SK-N-SH treated with all-trans-retinoic acid at 6 μM for 48 hours (cell line): Measurements from ENCODE around the gene DTNA.

Experiments
- ATAC-seq: fragments of 200-7000 bp; cut with Tn5 transposase; 3 replicates; pipeline ENCODE4 v1.9.1; 2020; ENCODE audit warnings: mild to moderate bottlenecking, moderate library complexity
- ARNTL ChIP-seq: fragments of 450-650 bp; formaldehyde crosslinking; IDR thresholded peaks from 2 replicates; pipeline ENCODE4 v1.5.0; 2020; ENCODE audit warnings: low read depth, mild to moderate bottlenecking, moderate library complexity, borderline replicate concordance
- BACH2 ChIP-seq: fragments of 250-450 bp; sonication (Bioruptor Pico); IDR thresholded peaks from 2 replicates; pipeline ENCODE4 v1.9.0; 2021; ENCODE audit warnings: mild to moderate bottlenecking, borderline replicate concordance
- CSDC2 ChIP-seq: fragments of 250-450 bp; sonication (Bioruptor Pico); IDR thresholded peaks from 2 replicates; pipeline ENCODE4 v1.5.0; 2020; ENCODE audit warnings: mild to moderate bottlenecking, moderate library complexity
- CSRNP3 ChIP-seq: fragments of 250-450 bp; sonication (Bioruptor Pico); IDR thresholded peaks from 2 replicates; pipeline ENCODE4 v1.5.1; 2021; ENCODE audit warnings: mild to moderate bottlenecking, moderate library complexity
- ESRRG ChIP-seq: fragments of 250-450 bp; sonication (Bioruptor Pico); IDR thresholded peaks from 2 replicates; pipeline ENCODE4 v1.6.1; 2021; ENCODE audit warnings: mild to moderate bottlenecking
- ISL1 ChIP-seq: fragments of 250-450 bp; sonication (Bioruptor Pico); IDR thresholded peaks from 2 replicates; pipeline ENCODE4 v2.1.2; 2022; ENCODE audit warnings: mild to moderate bottlenecking, moderate library complexity
- OSR1 ChIP-seq: fragments of 250-450 bp; sonication (Bioruptor Pico); IDR thresholded peaks from 2 replicates; pipeline ENCODE4 v1.8.0; 2022; ENCODE audit warnings: moderate library complexity, mild to moderate bottlenecking, inconsistent platforms
- PPARA ChIP-seq: fragments of 250-450 bp; sonication (Bioruptor Pico); IDR thresholded peaks from 2 replicates; pipeline ENCODE4 v1.5.0; 2020; ENCODE audit warnings: mild to moderate bottlenecking, borderline replicate concordance
- SNAI2 ChIP-seq: fragments of 250-450 bp; sonication (Bioruptor Pico); IDR thresholded peaks from 2 replicates; pipeline ENCODE4 v1.5.0; 2020; ENCODE audit warnings: mild to moderate bottlenecking, moderate library complexity
- TCF4 ChIP-seq: fragments of 250-450 bp; sonication (Bioruptor Pico); IDR thresholded peaks from 2 replicates; pipeline ENCODE4 v1.8.0; 2021; ENCODE audit warnings: mild to moderate bottlenecking, moderate library complexity, borderline replicate concordance
- TOX ChIP-seq: fragments of 250-450 bp; sonication (Bioruptor Pico); IDR thresholded peaks from 2 replicates; pipeline ENCODE4 v1.8.0; 2021; ENCODE audit warnings: mild to moderate bottlenecking, moderate library complexity, borderline replicate concordance
- TSHZ2 ChIP-seq: fragments of 250-450 bp; sonication (Bioruptor Pico); IDR thresholded peaks from 2 replicates; pipeline ENCODE4 v1.5.0; 2020; ENCODE audit warnings: mild to moderate bottlenecking, moderate library complexity
- ZC3H10 ChIP-seq: fragments of 250-450 bp; sonication (Bioruptor Pico); IDR thresholded peaks from 2 replicates; pipeline ENCODE4 v1.5.1; 2021; ENCODE audit warnings: mild to moderate bottlenecking, moderate library complexity
- ZFP3 ChIP-seq: fragments of 250-450 bp; sonication (Bioruptor Pico); IDR thresholded peaks from 2 replicates; pipeline ENCODE4 v1.5.0; 2020; ENCODE audit warnings: mild to moderate bottlenecking, moderate library complexity
- ZFP30 ChIP-seq: fragments of 450-650 bp; formaldehyde crosslinking; IDR thresholded peaks from 2 replicates; pipeline ENCODE4 v1.5.0; 2022; ENCODE audit warnings: mild to moderate bottlenecking, moderate library complexity
- ZNF565 ChIP-seq: fragments of 450-650 bp; formaldehyde crosslinking; conservative IDR thresholded peaks from 2 replicates; pipeline ENCODE4 v1.5.0; 2020; ENCODE audit warnings: low read depth, mild to moderate bottlenecking, moderate library complexity
- ZNF70 ChIP-seq: fragments of 450-650 bp; formaldehyde crosslinking; IDR thresholded peaks from 2 replicates; pipeline ENCODE4 v1.5.0; 2020; ENCODE audit warnings: mild to moderate bottlenecking, moderate library complexity
- TF ChIP-seq, protein P1 (sequence below): fragments of 250-450 bp; sonication (Bioruptor Pico); IDR thresholded peaks from 2 replicates; pipeline ENCODE4 v1.8.0; 2021; ENCODE audit warnings: low read depth, mild to moderate bottlenecking, moderate library complexity, borderline replicate concordance
- TF ChIP-seq, protein P2 (sequence below): fragments of 250-450 bp; sonication (Bioruptor Pico); IDR thresholded peaks from 2 replicates; pipeline ENCODE4 v1.8.0; 2020; ENCODE audit warnings: mild to moderate bottlenecking, moderate library complexity, borderline replicate concordance
- TF ChIP-seq, protein P3 (sequence below): fragments of 250-450 bp; sonication (Bioruptor Pico); IDR thresholded peaks from 2 replicates; pipeline ENCODE4 v1.5.1; 2020; ENCODE audit warnings: low read depth, mild to moderate bottlenecking, moderate library complexity

Gene DTNA

GRCh38 chr18:34817636-34818035, 107.5 kb downstream of the DTNA start:
- no peak for TF ChIP-seq ZNF565 (CRISPR knock-in tag)
- TF ChIP-seq, protein P1, sequence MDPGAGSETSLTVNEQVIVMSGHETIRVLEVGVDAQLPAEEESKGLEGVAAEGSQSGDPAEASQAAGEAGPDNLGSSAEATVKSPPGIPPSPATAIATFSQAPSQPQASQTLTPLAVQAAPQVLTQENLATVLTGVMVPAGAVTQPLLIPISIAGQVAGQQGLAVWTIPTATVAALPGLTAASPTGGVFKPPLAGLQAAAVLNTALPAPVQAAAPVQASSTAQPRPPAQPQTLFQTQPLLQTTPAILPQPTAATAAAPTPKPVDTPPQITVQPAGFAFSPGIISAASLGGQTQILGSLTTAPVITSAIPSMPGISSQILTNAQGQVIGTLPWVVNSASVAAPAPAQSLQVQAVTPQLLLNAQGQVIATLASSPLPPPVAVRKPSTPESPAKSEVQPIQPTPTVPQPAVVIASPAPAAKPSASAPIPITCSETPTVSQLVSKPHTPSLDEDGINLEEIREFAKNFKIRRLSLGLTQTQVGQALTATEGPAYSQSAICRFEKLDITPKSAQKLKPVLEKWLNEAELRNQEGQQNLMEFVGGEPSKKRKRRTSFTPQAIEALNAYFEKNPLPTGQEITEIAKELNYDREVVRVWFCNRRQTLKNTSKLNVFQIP (CRISPR knock-in tag), result no peak
- no peak for TF ChIP-seq TCF4 (CRISPR knock-in tag)
- TF ChIP-seq ZFP30 (CRISPR knock-in tag), result no peak
- TF ChIP-seq PPARA (CRISPR knock-in tag), result no peak
- no peak for TF ChIP-seq ZNF70 (CRISPR knock-in tag)
- no peak for TF ChIP-seq TSHZ2 (CRISPR knock-in tag)
- no peak for TF ChIP-seq ZFP3 (CRISPR knock-in tag)
- TF ChIP-seq CSDC2 (CRISPR knock-in tag), result no peak
- TF ChIP-seq SNAI2 (CRISPR knock-in tag), result no peak
- TF ChIP-seq ZC3H10, result no peak
- TF ChIP-seq, protein P2, sequence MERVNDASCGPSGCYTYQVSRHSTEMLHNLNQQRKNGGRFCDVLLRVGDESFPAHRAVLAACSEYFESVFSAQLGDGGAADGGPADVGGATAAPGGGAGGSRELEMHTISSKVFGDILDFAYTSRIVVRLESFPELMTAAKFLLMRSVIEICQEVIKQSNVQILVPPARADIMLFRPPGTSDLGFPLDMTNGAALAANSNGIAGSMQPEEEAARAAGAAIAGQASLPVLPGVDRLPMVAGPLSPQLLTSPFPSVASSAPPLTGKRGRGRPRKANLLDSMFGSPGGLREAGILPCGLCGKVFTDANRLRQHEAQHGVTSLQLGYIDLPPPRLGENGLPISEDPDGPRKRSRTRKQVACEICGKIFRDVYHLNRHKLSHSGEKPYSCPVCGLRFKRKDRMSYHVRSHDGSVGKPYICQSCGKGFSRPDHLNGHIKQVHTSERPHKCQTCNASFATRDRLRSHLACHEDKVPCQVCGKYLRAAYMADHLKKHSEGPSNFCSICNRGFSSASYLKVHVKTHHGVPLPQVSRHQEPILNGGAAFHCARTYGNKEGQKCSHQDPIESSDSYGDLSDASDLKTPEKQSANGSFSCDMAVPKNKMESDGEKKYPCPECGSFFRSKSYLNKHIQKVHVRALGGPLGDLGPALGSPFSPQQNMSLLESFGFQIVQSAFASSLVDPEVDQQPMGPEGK (CRISPR knock-in tag), result no peak
- TF ChIP-seq OSR1 (CRISPR knock-in tag), result no peak
- TF ChIP-seq BACH2 (CRISPR knock-in tag), result no peak
- TF ChIP-seq ESRRG, result no peak
- TF ChIP-seq TOX, result no peak
- no peak for ATAC-seq

DNA sequence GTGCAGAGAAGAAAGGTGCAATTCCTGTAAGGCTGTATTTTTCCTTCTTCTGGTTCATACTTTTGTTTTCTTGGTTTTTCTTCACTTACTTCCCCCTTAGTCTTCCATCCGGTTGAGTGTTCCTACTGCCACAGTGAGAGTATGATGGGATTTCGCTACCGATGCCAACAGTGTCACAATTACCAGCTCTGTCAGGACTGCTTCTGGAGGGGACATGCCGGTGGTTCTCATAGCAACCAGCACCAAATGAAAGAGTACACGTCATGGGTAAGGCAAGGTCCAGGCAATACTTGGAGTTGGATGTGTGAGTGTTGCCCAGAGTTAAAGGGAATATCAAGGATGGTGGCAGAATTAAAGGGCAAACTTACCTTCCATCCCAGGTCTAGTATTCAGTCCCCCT, 108.0 kb downstream of the DTNA start:
- no peak for TF ChIP-seq ZFP3 (CRISPR knock-in tag)
- no peak for TF ChIP-seq CSDC2 (CRISPR knock-in tag)
- no peak for TF ChIP-seq SNAI2 (CRISPR knock-in tag)
- TF ChIP-seq ARNTL, result no peak
- no peak for TF ChIP-seq ZC3H10
- no peak for TF ChIP-seq BACH2 (CRISPR knock-in tag)
- no peak for TF ChIP-seq CSRNP3
- TF ChIP-seq ISL1 (CRISPR knock-in tag), result no peak
- no peak for TF ChIP-seq ZNF70 (CRISPR knock-in tag)
- TF ChIP-seq, protein P1 (CRISPR knock-in tag), result no peak
- TF ChIP-seq OSR1 (CRISPR knock-in tag), result no peak
- no peak for TF ChIP-seq TSHZ2 (CRISPR knock-in tag)
- TF ChIP-seq, protein P3, sequence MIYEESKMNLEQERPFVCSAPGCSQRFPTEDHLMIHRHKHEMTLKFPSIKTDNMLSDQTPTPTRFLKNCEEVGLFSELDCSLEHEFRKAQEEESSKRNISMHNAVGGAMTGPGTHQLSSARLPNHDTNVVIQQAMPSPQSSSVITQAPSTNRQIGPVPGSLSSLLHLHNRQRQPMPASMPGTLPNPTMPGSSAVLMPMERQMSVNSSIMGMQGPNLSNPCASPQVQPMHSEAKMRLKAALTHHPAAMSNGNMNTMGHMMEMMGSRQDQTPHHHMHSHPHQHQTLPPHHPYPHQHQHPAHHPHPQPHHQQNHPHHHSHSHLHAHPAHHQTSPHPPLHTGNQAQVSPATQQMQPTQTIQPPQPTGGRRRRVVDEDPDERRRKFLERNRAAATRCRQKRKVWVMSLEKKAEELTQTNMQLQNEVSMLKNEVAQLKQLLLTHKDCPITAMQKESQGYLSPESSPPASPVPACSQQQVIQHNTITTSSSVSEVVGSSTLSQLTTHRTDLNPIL, result no peak
- TF ChIP-seq, protein P2 (CRISPR knock-in tag), result no peak
- TF ChIP-seq TCF4 (CRISPR knock-in tag), result no peak
- ATAC-seq, result no peak
